Muscle layer of colon (tissue), 2 donors: ENCODE measurements around the gene PRKG1.

ENCODE experiments used
- H3K27ac ChIP-seq: one replicate; pipeline ENCODE4 v1.7.0; 2013; ENCODE audit warnings: low read depth, mild to moderate bottlenecking, low read length, moderate library complexity
- H3K27me3 ChIP-seq, 2 donors: one replicate each; pipeline ENCODE4 v1.7.0; 2013; ENCODE audit warnings: low read length in 2 of 2, mild to moderate bottlenecking in 2 of 2; ENCODE audit not compliant: insufficient read depth in 2 of 2, control insufficient read depth in 1 of 2
- H3K36me3 ChIP-seq: one replicate; pipeline ENCODE4 v1.7.0; 2013; ENCODE audit warnings: mild to moderate bottlenecking, low read length; ENCODE audit not compliant: insufficient read depth
- H3K4me1 ChIP-seq: one replicate; pipeline ENCODE4 v1.7.0; 2013; ENCODE audit warnings: mild to moderate bottlenecking, low read length; ENCODE audit not compliant: insufficient read depth
- H3K4me3 ChIP-seq, 2 donors: one replicate each; pipeline ENCODE4 v1.7.0; 2013; ENCODE audit warnings: low read length in 2 of 2, low read depth in 1 of 2, mild to moderate bottlenecking in 1 of 2, moderate library complexity in 1 of 2
- H3K9ac ChIP-seq: one replicate; pipeline ENCODE4 v1.7.0; 2013; ENCODE audit warnings: low read length
- H3K9me3 ChIP-seq: one replicate; pipeline ENCODE4 v1.7.0; 2013; ENCODE audit warnings: mild to moderate bottlenecking, low read length
- donor health status: abdominal sarcoma.
- donor health status: Adenocarcinoma of cecum.

Gene PRKG1

DNA sequence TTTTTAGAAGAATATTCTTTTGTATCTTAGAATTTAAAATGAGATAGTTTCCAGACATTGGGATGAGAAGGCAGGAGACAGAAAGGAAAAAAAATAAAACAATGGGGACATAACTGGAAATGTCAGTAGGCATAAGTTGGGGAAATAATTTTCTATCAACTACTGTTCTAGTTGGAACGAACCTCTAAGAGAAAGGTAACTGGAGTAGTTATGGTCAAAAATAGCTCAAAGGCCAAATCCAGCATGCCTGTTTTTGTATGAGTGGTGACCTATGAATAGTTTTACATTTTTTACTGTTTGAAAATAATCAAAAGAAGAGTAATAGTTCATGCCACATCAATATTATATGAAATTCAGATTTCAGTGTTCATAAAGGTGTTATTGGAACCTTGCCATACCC lies 877.3 kb downstream of the PRKG1 start:
- Histone ChIP-seq H3K4me3 (no peak overlapping the region), H3K36me3 (no peaks in the 10 kb centered on the region), H3K4me1 (peaks cover 30% of the 10 kb centered on the region), H3K27ac (no peak overlapping the region), H3K9ac (no peak overlapping the region), H3K9me3 (no peaks in the 10 kb centered on the region), H3K27me3 (no peaks in the 10 kb centered on the region)

DNA sequence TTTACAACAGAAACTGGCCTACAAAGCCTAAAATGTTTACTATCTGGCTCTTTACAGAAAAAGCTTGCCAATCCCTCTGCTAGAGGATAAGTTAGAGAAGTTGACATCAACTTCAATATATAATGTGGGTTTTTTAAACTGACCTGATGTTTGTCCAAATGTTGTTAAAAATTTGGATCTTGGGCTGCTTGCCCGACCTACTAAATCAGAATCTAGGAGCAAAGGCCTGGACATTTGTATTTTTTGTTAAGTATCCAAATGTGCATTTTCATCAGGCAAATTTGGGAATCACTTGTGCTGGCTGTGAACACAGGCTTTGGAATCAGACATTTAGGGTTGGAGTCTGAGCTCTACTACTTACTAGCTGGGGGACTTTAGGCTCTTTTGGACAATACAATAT lies 877.8 kb downstream of the PRKG1 start:
- no peaks in the 10 kb centered on the region for H3K36me3 ChIP-seq
- no peak overlapping the region for H3K27ac ChIP-seq
- H3K27me3 ChIP-seq = no peaks in the 10 kb centered on the region
- no peak overlapping the region for H3K9ac ChIP-seq
- H3K4me3 ChIP-seq = no peak overlapping the region
- no peaks in the 10 kb centered on the region for H3K9me3 ChIP-seq
- peaks cover 30% of the 10 kb centered on the region for H3K4me1 ChIP-seq

DNA sequence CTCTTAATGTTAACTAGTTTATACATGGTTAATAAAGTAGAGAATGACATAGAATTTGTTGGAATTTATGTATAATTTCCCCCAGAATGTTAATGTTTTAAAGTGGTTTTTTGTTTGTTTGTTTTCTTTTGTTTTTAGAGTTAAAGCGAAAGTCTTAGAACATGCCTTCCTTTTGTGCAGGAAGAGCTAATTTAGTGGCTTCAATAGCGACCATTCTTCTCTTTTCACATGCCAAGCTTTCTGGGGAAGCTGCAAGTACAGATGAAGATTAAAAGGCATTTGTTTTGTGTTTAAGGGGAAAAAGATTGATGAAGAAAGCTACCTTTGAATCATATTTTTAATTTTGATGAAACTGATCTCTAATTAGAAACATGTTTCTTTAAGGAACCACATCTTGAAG lies 881.4 kb downstream of the PRKG1 start:
- Histone ChIP-seq H3K36me3 (no peaks in the 10 kb centered on the region), H3K9ac (no peak overlapping the region), H3K27me3 (no peaks in the 10 kb centered on the region), H3K27ac (no peak overlapping the region), H3K4me1 (peaks cover 22% of the 10 kb centered on the region), H3K4me3 (no peak overlapping the region), H3K9me3 (no peaks in the 10 kb centered on the region)

DNA sequence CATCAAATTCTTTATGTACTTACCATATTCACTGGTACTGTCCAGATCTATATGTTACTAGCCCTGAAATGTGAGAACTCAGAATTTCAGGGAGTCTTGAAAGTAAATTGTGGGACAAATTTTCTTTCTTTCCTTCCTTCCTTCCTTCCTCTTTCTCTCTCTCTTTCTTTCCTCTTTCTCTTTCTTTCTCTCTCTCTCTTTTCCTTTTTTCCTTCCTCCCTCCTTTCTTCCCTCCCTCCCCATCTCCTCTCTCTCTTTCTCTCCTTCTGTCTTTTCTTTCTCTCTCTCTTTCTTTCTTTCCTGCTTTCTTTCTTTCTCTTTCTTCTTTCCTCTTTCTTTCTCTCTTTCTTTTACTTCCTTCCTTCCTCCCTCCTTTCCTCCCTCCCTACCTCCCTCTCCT lies 882.5 kb downstream of the PRKG1 start:
- Histone ChIP-seq H3K9ac (no peak overlapping the region), H3K9me3 (no peaks in the 10 kb centered on the region), H3K36me3 (no peaks in the 10 kb centered on the region), H3K4me3 (no peak overlapping the region), H3K4me1 (peaks cover 14% of the 10 kb centered on the region), H3K27me3 (no peaks in the 10 kb centered on the region), H3K27ac (no peak overlapping the region)

DNA sequence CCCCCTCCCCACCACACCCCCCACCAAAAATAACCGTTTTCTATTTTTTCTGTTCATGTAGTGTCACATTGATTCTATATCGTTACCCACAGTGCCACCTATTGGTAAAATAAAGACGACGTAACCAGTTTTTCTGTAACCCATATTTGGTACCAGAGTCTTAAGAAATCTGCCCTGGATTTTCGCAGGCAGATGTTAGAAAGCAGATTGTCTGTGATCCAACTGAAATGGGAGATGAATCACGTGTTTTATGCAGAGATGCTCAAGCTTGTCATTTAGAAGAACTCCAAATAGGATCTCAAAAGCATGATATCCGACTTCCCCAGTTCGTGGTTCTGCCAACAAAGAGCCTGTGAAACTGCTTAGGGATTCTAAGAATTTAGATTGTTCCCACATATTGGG lies 886.2 kb downstream of the PRKG1 start:
- Histone ChIP-seq H3K36me3 (no peaks in the 10 kb centered on the region), H3K27me3 (no peaks in the 10 kb centered on the region), H3K4me1 (no peaks in the 10 kb centered on the region), H3K9me3 (no peaks in the 10 kb centered on the region), H3K27ac (no peak overlapping the region), H3K4me3 (no peak overlapping the region), H3K9ac (no peak overlapping the region)

DNA sequence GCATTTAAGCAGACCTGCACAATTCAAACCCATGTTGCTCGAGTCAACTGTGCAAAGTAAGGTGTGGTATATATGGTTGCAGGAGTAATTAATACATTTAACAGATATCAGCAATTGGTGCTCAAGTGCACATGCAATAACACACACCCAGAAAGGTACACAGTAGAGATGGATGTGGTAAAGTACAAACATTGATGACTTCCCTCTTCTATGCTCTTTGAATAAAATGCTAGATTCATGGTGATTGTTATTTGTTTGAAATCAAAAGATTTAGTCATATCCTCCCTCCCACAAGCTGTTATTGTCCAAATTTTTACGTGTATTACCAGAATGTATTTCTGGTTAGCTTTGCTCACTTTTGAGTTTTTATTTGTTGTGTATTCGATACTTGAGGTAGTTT lies 887.1 kb downstream of the PRKG1 start:
- Histone ChIP-seq H3K4me3 (no peak overlapping the region), H3K9ac (no peak overlapping the region), H3K36me3 (no peaks in the 10 kb centered on the region), H3K9me3 (no peaks in the 10 kb centered on the region), H3K27ac (no peak overlapping the region), H3K4me1 (no peaks in the 10 kb centered on the region), H3K27me3 (no peaks in the 10 kb centered on the region)

DNA sequence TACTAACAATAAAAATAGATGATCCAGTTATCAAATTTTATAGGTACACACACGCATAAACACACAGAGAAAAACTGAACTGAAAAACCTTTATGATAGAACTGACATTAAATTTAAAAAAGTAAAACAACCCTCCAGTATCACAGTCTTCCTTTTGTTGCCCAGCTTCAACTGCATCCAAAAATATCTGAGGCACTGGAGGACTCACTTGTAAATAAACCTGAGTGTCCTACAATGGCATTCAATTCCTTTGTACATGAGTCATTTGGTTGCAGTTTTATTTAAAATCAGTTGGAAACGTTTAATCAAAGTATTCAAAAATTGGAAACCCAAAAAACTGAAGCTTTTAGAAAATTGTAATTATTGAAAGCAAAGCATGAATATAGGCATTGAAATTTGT lies 890.3 kb downstream of the PRKG1 start:
- no peaks in the 10 kb centered on the region for H3K36me3 ChIP-seq
- no peak overlapping the region for H3K27ac ChIP-seq
- H3K9ac ChIP-seq = no peak overlapping the region

DNA sequence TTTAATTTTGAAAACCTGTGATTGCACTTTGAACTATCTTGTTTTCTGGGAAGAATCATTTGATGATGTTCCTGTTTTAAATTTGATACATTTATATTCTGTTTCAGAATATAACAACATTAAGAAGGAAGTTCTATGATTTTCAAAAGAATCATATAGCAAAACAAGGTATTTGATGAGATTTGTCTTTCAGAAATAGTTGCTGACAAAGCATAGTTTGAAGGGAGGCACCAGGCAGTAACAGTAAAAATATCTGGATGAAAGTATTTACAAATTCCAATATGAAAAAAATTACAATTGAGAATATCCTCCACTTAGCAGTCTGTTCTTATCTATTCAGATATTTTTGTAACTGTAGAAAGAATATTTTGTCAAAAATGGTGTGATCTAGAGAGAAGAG lies 891.2 kb downstream of the PRKG1 start:
- Histone ChIP-seq H3K4me3 (no peak overlapping the region), H3K27me3 (no peaks in the 10 kb centered on the region)

More for the DNA sequence above, 890.3 kb downstream of the PRKG1 start:
- H3K9me3 ChIP-seq = no peaks in the 10 kb centered on the region
- H3K4me3 ChIP-seq = no peak overlapping the region
- H3K4me1 ChIP-seq = no peaks in the 10 kb centered on the region
- no peaks in the 10 kb centered on the region for H3K27me3 ChIP-seq

DNA sequence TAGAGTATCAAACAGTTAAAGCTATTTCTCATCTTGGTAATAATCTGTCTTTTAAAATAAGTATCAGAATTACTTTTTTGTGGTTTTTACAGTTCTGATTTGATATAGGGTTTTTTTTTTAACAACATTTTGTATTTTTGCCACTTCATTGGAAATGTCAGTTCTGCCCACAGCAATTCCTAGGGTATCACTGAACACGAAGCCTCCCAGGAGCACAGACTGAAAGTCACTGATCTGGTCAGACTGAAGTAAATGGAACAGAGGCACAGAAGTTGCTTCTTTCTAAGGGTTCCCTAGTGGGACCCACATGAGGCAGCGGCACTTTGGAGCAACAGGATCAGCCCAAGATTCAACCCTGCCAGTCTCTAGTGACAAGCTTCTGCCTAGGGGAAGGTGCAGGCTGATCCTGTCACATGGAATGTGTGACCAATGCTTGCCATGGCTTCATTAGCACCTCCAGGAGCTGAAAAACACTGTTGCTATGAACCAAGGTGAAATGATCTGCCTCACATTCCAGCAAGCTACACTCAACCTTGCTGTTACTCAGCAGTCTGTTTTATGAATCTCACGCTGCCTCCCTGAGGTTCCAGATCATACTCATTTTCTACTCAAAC lies 898.6 kb downstream of the PRKG1 start:
- no peaks in the 10 kb centered on the region for H3K27me3 ChIP-seq
- H3K4me3 ChIP-seq = no peak overlapping the region
- H3K9ac ChIP-seq = no peak overlapping the region
- no peak overlapping the region for H3K27ac ChIP-seq
- no peaks in the 10 kb centered on the region for H3K4me1 ChIP-seq
- H3K36me3 ChIP-seq = no peaks in the 10 kb centered on the region
- no peaks in the 10 kb centered on the region for H3K9me3 ChIP-seq

More for the DNA sequence above, 891.2 kb downstream of the PRKG1 start:
- Histone ChIP-seq H3K27ac (no peak overlapping the region), H3K9ac (no peak overlapping the region), H3K9me3 (no peaks in the 10 kb centered on the region), H3K4me1 (no peaks in the 10 kb centered on the region), H3K36me3 (no peaks in the 10 kb centered on the region)

DNA sequence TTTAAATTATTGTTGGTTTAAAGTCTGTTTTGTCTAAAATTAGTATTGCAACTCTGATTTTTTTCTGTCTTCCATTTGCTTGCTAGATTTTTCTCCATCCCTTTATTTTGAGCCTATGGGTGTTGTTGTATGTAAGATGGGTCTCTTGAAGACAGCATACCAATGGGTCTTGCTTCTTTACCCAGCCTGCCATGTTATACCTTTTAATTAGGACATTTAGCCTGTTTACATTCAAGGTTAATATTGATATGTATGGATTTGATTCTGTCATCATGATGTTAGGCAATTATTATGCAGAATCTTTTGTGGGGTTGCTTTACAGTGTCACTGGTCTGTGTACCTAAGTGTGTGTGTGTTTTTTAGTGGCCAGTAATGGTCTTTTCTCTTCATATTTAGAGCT lies 906.5 kb downstream of the PRKG1 start:
- Histone ChIP-seq H3K9ac (no peak overlapping the region), H3K4me3 (no peak overlapping the region), H3K36me3 (no peaks in the 10 kb centered on the region), H3K27ac (no peak overlapping the region), H3K9me3 (peaks cover 3% of the 10 kb centered on the region), H3K4me1 (no peaks in the 10 kb centered on the region), H3K27me3 (no peaks in the 10 kb centered on the region)

DNA sequence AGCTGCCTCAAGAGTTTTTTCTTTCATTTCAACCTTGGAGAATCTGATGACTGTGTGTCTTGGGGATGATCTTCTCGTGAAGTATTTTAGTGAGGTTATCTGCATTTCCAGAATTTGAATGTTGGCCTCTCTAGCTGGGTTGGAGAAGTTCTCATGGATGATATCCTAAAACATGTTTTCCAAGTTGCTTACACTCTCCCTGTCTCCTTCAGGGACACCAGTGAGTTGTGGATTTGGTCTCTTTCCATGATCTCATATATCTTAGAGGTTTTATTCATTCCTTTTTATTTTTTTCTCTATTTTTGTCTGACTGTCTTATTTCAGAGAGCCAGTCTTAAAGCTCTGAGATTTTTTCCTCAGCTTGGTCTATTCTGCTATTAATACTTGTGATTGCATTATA lies 907.4 kb downstream of the PRKG1 start:
- no peaks in the 10 kb centered on the region for H3K36me3 ChIP-seq
- no peaks in the 10 kb centered on the region for H3K27me3 ChIP-seq
- no peak overlapping the region for H3K27ac ChIP-seq
- H3K9ac ChIP-seq = no peak overlapping the region
- peaks cover 3% of the 10 kb centered on the region for H3K9me3 ChIP-seq
- no peak overlapping the region for H3K4me3 ChIP-seq
- H3K4me1 ChIP-seq = no peaks in the 10 kb centered on the region

DNA sequence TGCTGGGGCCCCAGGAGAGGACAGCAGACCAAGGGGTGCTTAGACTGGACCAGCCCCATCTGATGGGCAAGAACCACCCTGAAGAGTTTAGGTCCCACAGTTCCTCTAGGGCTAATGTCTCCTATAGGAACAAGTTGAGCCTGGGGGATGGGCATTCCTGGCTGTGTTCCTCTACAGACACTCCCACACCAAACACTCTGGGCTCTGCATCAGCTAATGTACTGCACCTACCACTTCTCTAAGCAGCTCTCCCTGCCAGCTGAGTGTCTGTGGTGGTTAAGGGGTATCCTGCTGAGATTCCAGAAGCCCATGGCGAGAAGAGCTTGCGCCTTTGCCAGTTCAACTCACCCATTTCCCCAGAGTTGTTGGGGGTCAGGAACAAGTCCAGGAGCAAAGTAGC lies 909.2 kb downstream of the PRKG1 start:
- Histone ChIP-seq H3K36me3 (no peaks in the 10 kb centered on the region), H3K9me3 (peaks cover 3% of the 10 kb centered on the region), H3K27ac (no peak overlapping the region), H3K4me1 (no peaks in the 10 kb centered on the region), H3K9ac (no peak overlapping the region), H3K27me3 (no peaks in the 10 kb centered on the region), H3K4me3 (no peak overlapping the region)
